HL-60 (cell line): ENCODE measurements around the gene EXOC4.

Source experiments
- GABPA ChIP-seq: IDR thresholded peaks from 2 replicates; pipeline ENCODE4 v1.6.1; 2012; ENCODE audit warnings: low read depth
- POLR2AphosphoS5 ChIP-seq: IDR thresholded peaks from 2 replicates; pipeline ENCODE4 v1.6.1; 2012; ENCODE audit warnings: low read depth
- SPI1 ChIP-seq: IDR thresholded peaks from 2 replicates; pipeline ENCODE4 v1.6.1; 2012; ENCODE audit warnings: low read depth, mild to moderate bottlenecking, borderline replicate concordance
- TF ChIP-seq, protein P1 (sequence below): IDR thresholded peaks from one replicate; pipeline ENCODE4 v1.5.1; 2011; ENCODE audit warnings: low read length, control low read depth, inconsistent platforms; ENCODE audit not compliant: insufficient read depth

DNA sequence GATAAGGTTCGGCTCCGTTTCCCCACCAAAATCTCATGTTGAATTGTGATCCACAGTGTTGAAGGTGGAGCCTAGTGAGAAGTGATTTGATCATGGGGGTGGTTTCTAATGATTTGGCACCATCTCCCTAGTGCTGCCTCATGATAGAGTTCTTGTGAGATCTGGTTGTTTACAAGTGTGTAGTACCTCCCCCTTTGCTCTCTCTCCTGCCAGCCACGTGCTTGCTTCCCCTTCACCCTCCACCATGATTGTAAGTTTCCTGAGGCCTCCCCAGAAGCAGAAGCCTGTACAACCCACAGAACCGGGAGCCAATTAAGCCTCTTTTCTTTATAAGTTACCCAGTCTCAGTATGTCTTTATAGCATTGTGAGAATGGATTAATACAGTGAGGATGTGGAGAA lies 862.1 kb downstream of the EXOC4 start:
- TF ChIP-seq, protein P1, sequence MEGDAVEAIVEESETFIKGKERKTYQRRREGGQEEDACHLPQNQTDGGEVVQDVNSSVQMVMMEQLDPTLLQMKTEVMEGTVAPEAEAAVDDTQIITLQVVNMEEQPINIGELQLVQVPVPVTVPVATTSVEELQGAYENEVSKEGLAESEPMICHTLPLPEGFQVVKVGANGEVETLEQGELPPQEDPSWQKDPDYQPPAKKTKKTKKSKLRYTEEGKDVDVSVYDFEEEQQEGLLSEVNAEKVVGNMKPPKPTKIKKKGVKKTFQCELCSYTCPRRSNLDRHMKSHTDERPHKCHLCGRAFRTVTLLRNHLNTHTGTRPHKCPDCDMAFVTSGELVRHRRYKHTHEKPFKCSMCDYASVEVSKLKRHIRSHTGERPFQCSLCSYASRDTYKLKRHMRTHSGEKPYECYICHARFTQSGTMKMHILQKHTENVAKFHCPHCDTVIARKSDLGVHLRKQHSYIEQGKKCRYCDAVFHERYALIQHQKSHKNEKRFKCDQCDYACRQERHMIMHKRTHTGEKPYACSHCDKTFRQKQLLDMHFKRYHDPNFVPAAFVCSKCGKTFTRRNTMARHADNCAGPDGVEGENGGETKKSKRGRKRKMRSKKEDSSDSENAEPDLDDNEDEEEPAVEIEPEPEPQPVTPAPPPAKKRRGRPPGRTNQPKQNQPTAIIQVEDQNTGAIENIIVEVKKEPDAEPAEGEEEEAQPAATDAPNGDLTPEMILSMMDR, result no peak
- no peak for TF ChIP-seq POLR2AphosphoS5
- TF ChIP-seq SPI1, result no peak
- TF ChIP-seq GABPA, result no peak
